Activated CD4-positive, alpha-beta T cell treated with anti-CD3 and anti-CD28 coated beads, Interleukin-2, Interleukin-6, amounts not matched to agents 100 ng/mL and 50 ng/mL, durations not matched to agents 16 hours and 8 hours (primary cell): ENCODE data around the gene CNP.
"Not testable (repeated sequence)": the region's sequence is repeated elsewhere in the genome, so short reads cannot be mapped to it uniquely, and the experiment has no call there.

Experiments used
- DNase-seq: peaks from one replicate; pipeline ENCODE4 v3.0.0-alpha.2; 2020

The CNP gene

GRCh38 chr17:42010266-42010680, 43.7 kb downstream of the CNP start:
- DNase-seq, result not testable (repeated sequence)

GRCh38 chr17:42010898-42011516, 44.4 kb downstream of the CNP start:
- DNase-seq, result peak; percentile 30

GRCh38 chr17:42012363-42012762, 45.8 kb downstream of the CNP start:
- DNase-seq, result not testable (repeated sequence)

- DNase-seq, result not testable (repeated sequence)
These were observed 47.1 kb downstream of the CNP start for GRCh38 chr17:42013740-42014139.

- peak; percentile 27 for DNase-seq
These were observed 49.8 kb downstream of the CNP start for GRCh38 chr17:42016411-42016831.

DNA sequence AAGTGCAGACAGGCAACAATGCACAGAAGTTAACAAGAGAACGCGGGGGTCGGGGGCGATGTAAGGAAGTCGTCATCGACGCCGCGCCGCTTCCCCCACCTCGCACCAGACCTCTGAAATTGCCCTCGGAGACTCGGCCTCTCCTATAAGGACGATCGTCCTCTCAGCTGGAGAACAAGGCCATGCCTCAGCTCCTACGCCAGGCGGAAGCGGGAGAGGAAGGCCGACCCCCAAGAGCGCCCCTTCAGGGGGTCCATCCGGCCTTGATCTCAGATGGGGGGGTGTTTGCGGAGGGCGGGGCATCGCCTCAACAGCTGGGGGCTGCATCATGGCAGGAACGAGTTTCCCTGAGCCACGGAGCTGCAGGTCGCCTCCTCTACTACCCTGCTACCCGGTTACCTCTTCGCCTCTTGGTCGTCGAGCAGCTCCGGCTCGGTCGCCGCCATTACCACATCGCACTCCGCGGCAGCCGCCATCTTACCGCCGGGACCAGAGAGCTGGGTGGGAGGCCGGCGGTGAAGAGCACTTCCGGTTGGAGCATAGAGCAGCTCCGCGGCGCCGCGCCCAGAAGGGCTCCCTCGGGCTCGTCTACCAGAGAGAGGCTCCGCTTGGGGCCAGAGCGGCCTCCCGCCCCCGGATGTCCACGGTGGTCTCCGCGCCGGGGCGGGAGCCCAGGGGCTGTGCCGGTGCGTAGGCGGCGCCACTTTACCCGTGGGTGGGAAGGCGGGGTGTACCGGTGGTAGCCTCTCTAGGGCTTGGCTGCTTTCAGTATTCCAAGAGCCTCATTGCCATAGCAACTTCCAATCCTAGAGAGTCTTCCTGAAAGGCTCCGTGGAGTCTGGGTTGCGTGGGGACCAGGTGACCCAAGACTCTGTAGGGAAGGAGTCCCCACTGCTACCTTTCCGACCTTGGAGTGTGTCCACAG, 50.6 kb downstream of the CNP start, which contains the start of gene DNAJC7:
DNAJC7 (minus strand) TSS at position 499 of the 925 bp plus-strand sequence; CDS start at position 476, 23 bp downstream.
- peak; percentile 95 for DNase-seq

DNA sequence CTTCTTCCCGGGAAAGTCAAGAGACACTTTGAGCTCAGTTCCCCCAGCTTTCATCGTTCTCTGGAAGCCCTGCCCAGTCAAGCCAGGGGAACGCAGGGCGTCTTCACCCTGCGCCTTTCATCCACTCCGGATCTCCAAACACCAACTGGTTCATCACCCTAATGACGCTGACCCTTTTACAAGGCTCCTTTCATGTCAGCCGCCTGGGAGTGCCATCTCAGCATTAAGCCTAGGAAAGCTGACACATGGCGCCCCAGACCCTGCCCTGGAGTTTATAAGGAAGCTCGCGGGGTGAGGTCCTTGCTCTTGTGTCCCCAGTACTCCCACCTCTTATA, 51.2 kb downstream of the CNP start:
- no peak for DNase-seq

- no peak for DNase-seq
These were observed 51.7 kb downstream of the CNP start for GRCh38 chr17:42018339-42018738.

- DNase-seq, result no peak
These were observed 52.4 kb downstream of the CNP start for GRCh38 chr17:42018988-42019387.

GRCh38 chr17:42019509-42020404, 53.2 kb downstream of the CNP start, which contains the start of gene NKIRAS2:
TSS of gene NKIRAS2 (plus strand) at chr17:42020090. CDS start at chr17:42021578, 1,488 bp downstream.
- peak; percentile 97 for DNase-seq

GRCh38 chr17:42020845-42021244, 54.2 kb downstream of the CNP start:
- DNase-seq, result not testable (repeated sequence)

DNA sequence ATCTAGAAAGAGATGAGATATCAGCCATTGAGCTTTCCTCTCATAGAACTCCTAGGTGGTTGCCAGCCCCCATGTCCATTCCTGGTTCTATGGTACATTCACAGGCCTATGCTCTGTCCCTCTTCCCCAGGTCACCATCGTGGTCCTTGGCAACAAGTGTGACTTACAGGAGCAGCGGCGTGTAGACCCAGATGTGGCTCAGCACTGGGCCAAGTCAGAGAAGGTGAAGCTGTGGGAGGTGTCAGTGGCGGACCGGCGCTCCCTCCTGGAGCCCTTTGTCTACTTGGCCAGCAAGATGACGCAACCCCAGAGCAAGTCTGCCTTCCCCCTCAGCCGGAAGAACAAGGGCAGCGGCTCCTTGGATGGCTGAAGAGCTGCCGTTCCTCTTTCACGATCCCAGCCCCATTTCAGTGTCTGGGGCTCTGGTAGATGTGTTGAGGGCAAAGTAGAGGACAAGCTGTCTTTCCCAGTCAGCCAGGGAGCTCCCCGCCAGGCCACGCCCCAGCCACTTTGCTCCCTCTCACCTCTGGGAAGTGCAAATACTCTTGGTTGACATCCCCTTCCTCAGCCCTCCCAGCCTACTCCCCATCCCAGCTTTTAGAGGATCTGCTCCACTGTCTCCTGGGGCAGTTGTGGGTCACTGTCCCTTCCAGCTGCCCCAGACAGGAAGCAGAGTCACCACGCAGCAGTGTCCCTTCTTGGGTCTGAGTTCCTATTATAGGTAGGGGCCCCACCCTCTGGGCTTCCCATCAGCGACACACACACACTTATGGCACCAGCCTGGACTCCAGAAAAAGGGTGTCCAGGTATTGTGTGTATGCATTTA, 57.1 kb downstream of the CNP start:
- DNase-seq, result no peak

DNA sequence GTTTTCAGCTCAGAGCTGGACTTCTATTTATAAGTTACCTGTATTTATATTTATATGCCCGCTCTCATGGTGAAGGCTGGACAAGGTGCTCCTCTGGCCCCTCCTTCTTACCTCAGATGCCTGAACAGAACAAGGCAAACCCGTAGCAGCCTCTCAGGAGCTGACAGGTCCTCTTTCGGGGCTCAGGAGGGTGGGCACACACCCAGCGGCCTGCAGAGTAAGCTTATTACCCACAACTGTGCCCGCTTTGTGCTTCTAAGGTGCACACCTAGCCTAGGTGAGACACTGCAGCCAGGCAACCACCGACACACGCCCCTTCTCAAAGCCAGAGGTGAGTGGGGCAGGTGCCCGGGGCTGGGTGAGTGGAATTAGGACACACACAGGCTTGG, 58.6 kb downstream of the CNP start:
- no peak for DNase-seq

- no peak for DNase-seq
These were observed 59.3 kb downstream of the CNP start for GRCh38 chr17:42025936-42026335.

- no peak for DNase-seq
These were observed 60.4 kb downstream of the CNP start for GRCh38 chr17:42026857-42027589.
